IMR-90 (cell line): ENCODE results near the gene PTPRN2. TPM values are rescaled to one million over a fixed set of nuclear protein-coding genes. Genes with fewer than 3 reads are reported as not detected.

Source experiments
- ATAC-seq: fragments of 200-7000 bp; cut with Tn5 transposase; 2 replicates; pipeline ENCODE4 v1.9.1; 2020; ENCODE audit warnings: low read depth, mild to moderate bottlenecking, moderate library complexity
- BruUV-seq: library from RNA; stranded (reverse); fragments of 400-500 nt; replicated peaks from 2 replicates; lab custom pipeline; 2021; lab: Mats Ljungman, UMichigan
- CTCF ChIA-PET: fragments of 300-600 bp; formaldehyde crosslinking; extraction: SDS; loops from one replicate; lab custom pipeline; 2021; ENCODE audit warnings: antibody characterized with exemption; lab: Yijun Ruan, JAX
- POLR2A ChIA-PET: fragments of 300-600 bp; sonication (Branson Sonifier 250); formaldehyde crosslinking; loops from one replicate; lab custom pipeline; 2022; ENCODE audit warnings: antibody characterized with exemption; ENCODE audit not compliant: unreplicated experiment; lab: Charles Lee
- DNase-seq: peaks from one replicate; pipeline ENCODE4 v3.0.0; 2013
- H2AFZ ChIP-seq: replicated peaks from 2 replicates; pipeline ENCODE3; 2013; ENCODE audit warnings: low read length, mild to moderate bottlenecking; ENCODE audit not compliant: poor library complexity
- H2AK5ac ChIP-seq: 2 replicates; pipeline ENCODE4 v1.6.1; 2013; ENCODE audit warnings: low read depth, low read length, inconsistent platforms
- H2AK9ac ChIP-seq: replicated peaks from 2 replicates; pipeline ENCODE3; 2013; ENCODE audit warnings: mild to moderate bottlenecking, low read depth, low read length, moderate library complexity; ENCODE audit not compliant: poor library complexity
- H2BK120ac ChIP-seq: 2 replicates; pipeline ENCODE4 v1.6.1; 2013; ENCODE audit warnings: low read depth, low read length, inconsistent platforms
- H2BK15ac ChIP-seq: 3 replicates; pipeline ENCODE4 v1.6.1; 2013; ENCODE audit warnings: low read depth, low read length, inconsistent platforms
- H2BK20ac ChIP-seq: 2 replicates; pipeline ENCODE4 v1.6.1; 2013; ENCODE audit warnings: low read depth, mild to moderate bottlenecking, inconsistent platforms, low read length, moderate library complexity
- H2BK5ac ChIP-seq: 2 replicates; pipeline ENCODE4 v1.6.1; 2013; ENCODE audit warnings: mild to moderate bottlenecking, low read depth, low read length, inconsistent platforms; ENCODE audit not compliant: poor library complexity, severe bottlenecking
- H3K14ac ChIP-seq: replicated peaks from 2 replicates; pipeline ENCODE4 v1.6.1; 2013; ENCODE audit warnings: low read depth, low read length, inconsistent platforms
- H3K18ac ChIP-seq: 2 replicates; pipeline ENCODE4 v1.6.1; 2013; ENCODE audit warnings: low read depth, low read length, control low read depth
- H3K23ac ChIP-seq: 2 replicates; pipeline ENCODE4 v1.6.1; 2013; ENCODE audit warnings: low read depth, low read length, inconsistent platforms
- H3K27ac ChIP-seq: 2 replicates; pipeline ENCODE4 v1.5.1; 2013; ENCODE audit warnings: mild to moderate bottlenecking, control low read depth, low read length; ENCODE audit not compliant: insufficient read depth
- H3K27me3 ChIP-seq: 2 replicates; pipeline ENCODE4 v1.6.1; 2013; ENCODE audit warnings: low read length; ENCODE audit not compliant: control insufficient read depth, insufficient read depth
- H3K36me3 ChIP-seq: 2 replicates; pipeline ENCODE4 v1.6.1; 2013; ENCODE audit warnings: low read length, mixed read lengths; ENCODE audit not compliant: control insufficient read depth, insufficient read depth
- H3K4ac ChIP-seq: 2 replicates; pipeline ENCODE4 v1.6.1; 2013; ENCODE audit warnings: low read depth, low read length, inconsistent platforms
- H3K4me1 ChIP-seq: 2 replicates; pipeline ENCODE4 v1.6.1; 2013; ENCODE audit warnings: low read length, mixed read lengths; ENCODE audit not compliant: control insufficient read depth, insufficient read depth
- H3K4me2 ChIP-seq: 2 replicates; pipeline ENCODE4 v1.6.1; 2013; ENCODE audit warnings: low read depth, mild to moderate bottlenecking, control low read depth, low read length, moderate library complexity
- H3K4me3 ChIP-seq: 2 replicates; pipeline ENCODE4 v1.5.1; 2013; ENCODE audit warnings: low read depth, mild to moderate bottlenecking, control low read depth, low read length, moderate library complexity; ENCODE audit not compliant: insufficient read depth
- H3K56ac ChIP-seq: 2 replicates; pipeline ENCODE4 v1.6.1; 2013; ENCODE audit warnings: low read length, inconsistent platforms; ENCODE audit not compliant: insufficient read depth; ENCODE audit errors: extremely low read depth
- H3K79me1 ChIP-seq, 2 experiments: 2 replicates each; pipeline ENCODE4 v1.6.1; 2013; ENCODE audit warnings: low read length in 2 of 2, inconsistent platforms in 1 of 2, low read depth in 1 of 2
- H3K9ac ChIP-seq: 2 replicates; pipeline ENCODE4 v1.6.1; 2013; ENCODE audit warnings: low read depth, low read length, control low read depth
- H3K9me1 ChIP-seq: 2 replicates; pipeline ENCODE4 v1.6.1; 2013; ENCODE audit warnings: low read length, inconsistent platforms; ENCODE audit not compliant: insufficient read depth
- H3K9me3 ChIP-seq: 2 replicates; pipeline ENCODE4 v1.6.1; 2013; ENCODE audit warnings: low read length; ENCODE audit not compliant: control insufficient read depth, insufficient read depth
- H4K20me1 ChIP-seq: 2 replicates; pipeline ENCODE4 v1.6.1; 2013; ENCODE audit warnings: low read length, inconsistent platforms; ENCODE audit not compliant: insufficient read depth
- H4K5ac ChIP-seq: 2 replicates; pipeline ENCODE4 v1.6.1; 2013; ENCODE audit warnings: mild to moderate bottlenecking, low read depth, low read length, control low read depth
- H4K8ac ChIP-seq, 2 experiments: 2 replicates each; pipeline ENCODE4 v1.6.1; 2013; ENCODE audit warnings: low read depth in 2 of 2, low read length in 2 of 2, control low read depth in 1 of 2, inconsistent platforms in 1 of 2
- H4K91ac ChIP-seq: 2 replicates; pipeline ENCODE4 v1.6.1; 2013; ENCODE audit warnings: low read depth, low read length, inconsistent platforms; ENCODE audit not compliant: insufficient read depth
- CEBPB ChIP-seq: IDR thresholded peaks from 2 replicates; pipeline ENCODE4 v1.6.1; 2012; ENCODE audit warnings: low read depth, low read length, improper control_type of control experiment
- MAZ ChIP-seq: IDR thresholded peaks from 2 replicates; pipeline ENCODE4 v1.6.1; 2012; ENCODE audit warnings: low read depth, mild to moderate bottlenecking, low read length, improper control_type of control experiment, moderate library complexity, borderline replicate concordance
- NFE2L2 ChIP-seq: fragments of 150-350 bp; IDR thresholded peaks from 2 replicates; pipeline ENCODE4 v1.6.1; 2016; ENCODE audit warnings: low read depth, mild to moderate bottlenecking, low read length
- POLR2A ChIP-seq: IDR thresholded peaks from 2 replicates; pipeline ENCODE4 v1.6.1; 2012; ENCODE audit warnings: mild to moderate bottlenecking, low read depth, low read length
- WGBS, 2 experiments: methylation state at CpG; one replicate each; pipeline versions ENCODE4 v1.1.5 to v1.1.7; 2013; ENCODE audit warnings: missing lambda C conversion rate in 2 of 2; ENCODE audit not compliant: insufficient read length in 1 of 2; ENCODE audit errors: extremely low coverage in 2 of 2; 5-methylcytosine and 5-hydroxymethylcytosine counted together
- dilution Hi-C: fragments of 300-500 bp; cut with HindIII; formaldehyde crosslinking; loops from one replicate; pipeline ENCODE4 v1.14.3; 2018; ENCODE audit warnings: low sequenced_read_pairs; ENCODE audit not compliant: unreplicated experiment
- in situ Hi-C: fragments of 300-500 bp; cut with MboI; formaldehyde crosslinking; loops from 3 replicates; pipeline ENCODE4 v1.14.3; 2019; ENCODE audit warnings: low sequenced_read_pairs, inconsistent platforms, mixed read lengths
- intact Hi-C: fragments of 100-400 bp; cut with micrococcal nuclease; formaldehyde crosslinking; loops from 2 replicates; pipeline ENCODE4 v1.10.0; 2022
- polyA plus RNA-seq, 3 experiments: library from polyadenylated mRNA; depleted of rRNA; stranded (reverse); fragments of >200 nt; gene quantifications; 2 replicates each; pipeline ENCODE4 v1.2.3, GENCODE V29; 2012; ENCODE audit warnings: low replicate concordance in 1 of 3
- total RNA-seq: library from RNA; depleted of rRNA; stranded (reverse); fragments of >200 nt; gene quantifications from 2 replicates; pipeline ENCODE4 v1.2.3, GENCODE V29; 2012
- TF ChIP-seq, protein P1 (sequence below): fragments of 150-350 bp; IDR thresholded peaks from 2 replicates; pipeline ENCODE4 v1.6.1; 2016; ENCODE audit warnings: low read depth, mild to moderate bottlenecking, low read length, moderate library complexity, borderline replicate concordance

PTPRN2 gene
- total and polyA plus RNA-seq, 2 of the 4 experiments (the other 2 are of a cell fraction), result 0.03 TPM; not detected in 1

DNA sequence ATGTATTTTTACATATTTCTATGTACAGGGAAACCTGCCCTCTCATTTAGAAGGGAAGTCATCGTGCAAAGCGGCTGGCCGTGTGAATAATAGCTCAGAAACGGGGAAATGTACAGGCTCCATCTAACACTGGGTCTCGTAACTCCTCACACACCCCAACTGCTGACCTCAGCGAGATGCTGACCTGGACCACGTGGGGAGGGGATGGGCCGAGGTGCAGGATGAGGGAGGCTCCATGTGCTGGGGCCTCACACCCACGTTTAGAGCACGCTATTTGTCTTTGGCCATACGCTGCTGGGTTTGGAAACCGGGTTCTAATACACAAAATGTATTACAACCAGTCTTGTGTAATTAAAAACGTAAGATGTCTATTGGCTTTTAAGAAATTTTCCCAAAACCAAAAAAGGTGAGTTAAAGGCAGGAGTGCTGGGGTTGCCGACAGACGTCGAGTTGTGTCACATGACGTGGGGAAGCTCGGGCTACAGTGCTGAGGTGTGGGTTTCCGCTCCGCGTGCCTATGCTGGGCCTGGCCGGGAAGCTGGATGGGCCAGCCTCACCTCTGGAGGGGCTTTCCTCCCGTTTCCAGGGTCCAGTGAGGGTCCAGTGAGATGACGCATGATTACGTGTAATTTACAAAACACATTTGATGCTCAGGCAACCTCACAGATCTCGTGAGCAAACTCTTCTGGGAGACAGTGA is 1035.2 kb downstream of the PTPRN2 start:
- ATAC-seq, result no peak
- H3K4me1 ChIP-seq, result no peaks in the 10 kb centered on the region
- no peak for DNase-seq
- ChIA-PET CTCF (no interaction called here), POLR2A (no interaction called here)
- H3K9me3 ChIP-seq, result peaks cover 56% of the 10 kb centered on the region
- H3K27ac ChIP-seq, result no peak overlapping the region
- no peak overlapping the region for H2BK5ac ChIP-seq
- BruUV-seq, result no TSS peak
- in situ Hi-C loops (no loop called here), intact Hi-C loops (no loop called here), dilution Hi-C loops (no loop called here)
- H2BK120ac ChIP-seq, result no peak overlapping the region
- H3K14ac ChIP-seq, result no peak overlapping the region
- no peak overlapping the region for H2AFZ ChIP-seq
- no peak for TF ChIP-seq POLR2A
- TF ChIP-seq NFE2L2, result no peak
- no peak for TF ChIP-seq MAZ
- TF ChIP-seq CEBPB, result no peak
- TF ChIP-seq, protein P1, sequence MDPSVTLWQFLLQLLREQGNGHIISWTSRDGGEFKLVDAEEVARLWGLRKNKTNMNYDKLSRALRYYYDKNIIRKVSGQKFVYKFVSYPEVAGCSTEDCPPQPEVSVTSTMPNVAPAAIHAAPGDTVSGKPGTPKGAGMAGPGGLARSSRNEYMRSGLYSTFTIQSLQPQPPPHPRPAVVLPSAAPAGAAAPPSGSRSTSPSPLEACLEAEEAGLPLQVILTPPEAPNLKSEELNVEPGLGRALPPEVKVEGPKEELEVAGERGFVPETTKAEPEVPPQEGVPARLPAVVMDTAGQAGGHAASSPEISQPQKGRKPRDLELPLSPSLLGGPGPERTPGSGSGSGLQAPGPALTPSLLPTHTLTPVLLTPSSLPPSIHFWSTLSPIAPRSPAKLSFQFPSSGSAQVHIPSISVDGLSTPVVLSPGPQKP, result no peak
- no peak overlapping the region for H3K4me3 ChIP-seq
- no peaks in the 10 kb centered on the region for H3K27me3 ChIP-seq
- no peak overlapping the region for H3K18ac ChIP-seq
- H3K4ac ChIP-seq, result no peak overlapping the region
- H2BK20ac ChIP-seq, result no peak overlapping the region
- WGBS, 2 experiments, result 71% methylated on average over 3 of the region's 26 CpGs; no CpG with 5 or more reads in 1 of the 2 experiments
- H3K79me1 ChIP-seq, result no peaks in the 10 kb centered on the region
- no peaks in the 10 kb centered on the region for H3K36me3 ChIP-seq
- no peak overlapping the region for H3K56ac ChIP-seq
- H4K91ac ChIP-seq, result no peak overlapping the region
- no peak overlapping the region for H2AK9ac ChIP-seq
- no peak overlapping the region for H3K9ac ChIP-seq
- H4K20me1 ChIP-seq, result no peaks in the 10 kb centered on the region
- no peak overlapping the region for H2BK15ac ChIP-seq
- H3K9me1 ChIP-seq, result no peaks in the 10 kb centered on the region
- H4K5ac ChIP-seq, result no peak overlapping the region
- no peak overlapping the region for H2AK5ac ChIP-seq
- no peak overlapping the region for H3K23ac ChIP-seq
- no peak overlapping the region for H4K8ac ChIP-seq
- no peak overlapping the region for H3K4me2 ChIP-seq
